Measurements from ENCODE around the gene FSHR.

- TF ChIP-seq CTCF (IDR thresholded peaks at IDR 0.05) = no peak
- TF ChIP-seq POLR2A (IDR thresholded peaks at IDR 0.05) = no peak
Measured at GRCh38 chr2:48998449-48998848, 155.9 kb downstream of the FSHR start.
